Activated CD4-positive, alpha-beta T cell treated with anti-CD3 and anti-CD28 coated beads, Interleukin-2, amount 50 U/mL, for 16 hours (primary cell): ENCODE data around the gene POLR1C.
"Not testable (repeated sequence)": the region's sequence is repeated elsewhere in the genome, so short reads cannot be mapped to it uniquely, and the experiment has no call there.

Experiments
- DNase-seq: peaks from one replicate; pipeline ENCODE4 v3.0.0-alpha.2; 2020

POLR1C gene

GRCh38 chr6:43493230-43493629 is 23.7 kb upstream of the POLR1C start:
- DNase-seq: no peak

GRCh38 chr6:43493833-43494232 is 23.1 kb upstream of the POLR1C start:
- no peak for DNase-seq

- no peak for DNase-seq
These were observed 22.6 kb upstream of the POLR1C start for GRCh38 chr6:43494321-43494720.

- no peak for DNase-seq
These were observed 22.1 kb upstream of the POLR1C start for GRCh38 chr6:43494766-43495165.

- no peak for DNase-seq
These were observed 21.4 kb upstream of the POLR1C start for GRCh38 chr6:43495409-43495941.

GRCh38 chr6:43496370-43497128 is 20.3 kb upstream of the POLR1C start:
- no peak for DNase-seq

GRCh38 chr6:43497129-43497396 is 19.8 kb upstream of the POLR1C start:
- no peak for DNase-seq

- no peak for DNase-seq
These were observed 19.2 kb upstream of the POLR1C start for GRCh38 chr6:43497689-43498088.

- not testable (repeated sequence) for DNase-seq
These were observed 18.6 kb upstream of the POLR1C start for GRCh38 chr6:43498291-43498690.

GRCh38 chr6:43499028-43499815 is 17.7 kb upstream of the POLR1C start:
- DNase-seq: no peak

- no peak for DNase-seq
These were observed 16.0 kb upstream of the POLR1C start for GRCh38 chr6:43500921-43501320.

GRCh38 chr6:43502666-43503065 is 14.2 kb upstream of the POLR1C start:
- no peak for DNase-seq

- no peak for DNase-seq
These were observed 13.4 kb upstream of the POLR1C start for GRCh38 chr6:43503443-43503842.

- no peak for DNase-seq
These were observed 11.9 kb upstream of the POLR1C start for GRCh38 chr6:43504756-43505593.

- no peak for DNase-seq
These were observed 11.2 kb upstream of the POLR1C start for GRCh38 chr6:43505718-43506117.

- DNase-seq: no peak
These were observed 10.7 kb upstream of the POLR1C start for GRCh38 chr6:43506171-43506570.

GRCh38 chr6:43506667-43507471 is 10.0 kb upstream of the POLR1C start:
- peak; percentile 85 for DNase-seq

- no peak for DNase-seq
These were observed 8.3 kb upstream of the POLR1C start for GRCh38 chr6:43508481-43509141.

- DNase-seq: no peak
These were observed 7.5 kb upstream of the POLR1C start for GRCh38 chr6:43509142-43509983.

- DNase-seq: peak; percentile 79
These were observed 6.7 kb upstream of the POLR1C start, which contains the start of gene LRRC73 for GRCh38 chr6:43509984-43510826. LRRC73 (minus strand) TSS chr6:43510346; CDS start chr6:43509785, 561 bp downstream.
